ENCODE data around the gene ANOS1. TPM values are rescaled to one million over a fixed set of nuclear protein-coding genes. Genes with fewer than 3 reads are reported as not detected.

Gene ANOS1
- total and polyA plus RNA-seq, 2 donors (not counting 3 experiments of a cell fraction or from before 2014, with no cell fraction given) = 0.55 to 0.87 TPM

GRCh38 chrX:8714164-8714563 is 17.8 kb downstream of the ANOS1 start:
- DNase-seq (ENCODE audit: low read depth, low spot score) (no peak), FAIRE-seq (no peak)
- BruUV-seq (replicated peaks) = no TSS peak
- Histone ChIP-seq H3K4me2 (ENCODE audit: insufficient read depth, low read length) (no peak overlapping the region), H3K9ac (replicated peaks; ENCODE audit: extremely low read depth, insufficient read depth, low read length) (no peak overlapping the region), H3K9me3 (replicated peaks; ENCODE audit: control insufficient read depth, insufficient read depth, low read length) (no peaks in the 10 kb centered on the region), H3K27ac (ENCODE audit: insufficient read depth, low read depth, low read length) (no peak overlapping the region), H3K4me3 (replicated peaks in 1 of 3; ENCODE audit: insufficient read depth in 1 of 3, low read depth in 1 of 3, low read length in 3 of 3) (no peak overlapping the region), H3K9me1 (replicated peaks; ENCODE audit: control insufficient read depth, extremely low read depth, insufficient read depth, low read length) (no peaks in the 10 kb centered on the region), H2AFZ (ENCODE audit: low read depth, low read length) (no peak overlapping the region), H3K36me3 (ENCODE audit: control insufficient read depth in 2 of 2, extremely low read depth in 1 of 2, insufficient read depth in 2 of 2, low read length in 2 of 2) (no peaks in the 10 kb centered on the region), H4K20me1 (replicated peaks; ENCODE audit: control insufficient read depth, extremely low read depth, insufficient read depth, low read length) (no peaks in the 10 kb centered on the region), H3K27me3 (ENCODE audit: control insufficient read depth in 2 of 2, insufficient read depth in 2 of 2, low read length in 2 of 2) (no peaks in the 10 kb centered on the region), H3K4me1 (ENCODE audit: control insufficient read depth, extremely low read depth, insufficient read depth, low read length) (no peaks in the 10 kb centered on the region), H3K79me2 (ENCODE audit: control insufficient read depth, insufficient read depth, low read length) (no peaks in the 10 kb centered on the region)
- dilution Hi-C loops (cut with MboI; ENCODE audit: extremely low pct_ligation_motif_present, low sequenced_read_pairs) = no loop called here
- POLR2A ChIA-PET = no interaction called here
- intact Hi-C loops (cut with micrococcal nuclease) = no loop called here
- CTCF ChIA-PET = no interaction called here
- no peak for TF ChIP-seq POLR2AphosphoS5 (IDR thresholded peaks at IDR 0.05; ENCODE audit: insufficient read depth, low read depth, low read length)
- no peak for TF ChIP-seq POLR2A (IDR thresholded peaks at IDR 0.05; ENCODE audit: low read depth, low read length)
- TF ChIP-seq MAX (IDR thresholded peaks at IDR 0.05; ENCODE audit: insufficient read depth, insufficient read length) = no peak
- no peak for TF ChIP-seq MYC (IDR thresholded peaks at IDR 0.05; ENCODE audit: low read depth, low read length)
- TF ChIP-seq JUN (IDR thresholded peaks at IDR 0.05; ENCODE audit: borderline replicate concordance, insufficient read depth, insufficient read length, low read depth) = no peak
- TF ChIP-seq GATA2 (IDR thresholded peaks at IDR 0.05; ENCODE audit: insufficient read depth, insufficient read length, low read depth, low read length) = no peak

- no TSS peak for BruUV-seq (replicated peaks)
- CTCF ChIA-PET = no interaction called here
Measured at GRCh38 chrX:8711401-8711800, 20.5 kb downstream of the ANOS1 start.

More at GRCh38 chrX:8711401-8711800, 20.5 kb downstream of the ANOS1 start:
- FAIRE-seq = no peak
- Histone ChIP-seq H3K4me2 (ENCODE audit: insufficient read depth, low read length) (no peak overlapping the region), H3K4me1 (ENCODE audit: control insufficient read depth, extremely low read depth, insufficient read depth, low read length) (no peaks in the 10 kb centered on the region), H3K27ac (ENCODE audit: insufficient read depth, low read depth, low read length) (no peak overlapping the region), H3K4me3 (replicated peaks in 1 of 3; ENCODE audit: insufficient read depth in 1 of 3, low read depth in 1 of 3, low read length in 3 of 3) (no peak overlapping the region), H3K36me3 (ENCODE audit: control insufficient read depth in 2 of 2, extremely low read depth in 1 of 2, insufficient read depth in 2 of 2, low read length in 2 of 2) (no peaks in the 10 kb centered on the region), H3K9me1 (replicated peaks; ENCODE audit: control insufficient read depth, extremely low read depth, insufficient read depth, low read length) (no peaks in the 10 kb centered on the region), H3K9ac (replicated peaks; ENCODE audit: extremely low read depth, insufficient read depth, low read length) (no peak overlapping the region), H4K20me1 (replicated peaks; ENCODE audit: control insufficient read depth, extremely low read depth, insufficient read depth, low read length) (no peaks in the 10 kb centered on the region), H2AFZ (ENCODE audit: low read depth, low read length) (no peak overlapping the region), H3K9me3 (replicated peaks; ENCODE audit: control insufficient read depth, insufficient read depth, low read length) (no peaks in the 10 kb centered on the region), H3K27me3 (ENCODE audit: control insufficient read depth in 2 of 2, insufficient read depth in 2 of 2, low read length in 2 of 2) (no peaks in the 10 kb centered on the region), H3K79me2 (ENCODE audit: control insufficient read depth, insufficient read depth, low read length) (no peaks in the 10 kb centered on the region)
- no peak for DNase-seq (ENCODE audit: low read depth, low spot score)
- POLR2A ChIA-PET = no interaction called here
- dilution Hi-C loops (cut with MboI; ENCODE audit: extremely low pct_ligation_motif_present, low sequenced_read_pairs) (no loop called here), intact Hi-C loops (cut with micrococcal nuclease) (no loop called here)
- TF ChIP-seq EZH2 (IDR thresholded peaks at IDR 0.05; ENCODE audit: borderline replicate concordance, low read depth, low read length, severe bottlenecking) (no peak), GATA2 (IDR thresholded peaks at IDR 0.05; ENCODE audit: insufficient read depth, insufficient read length, low read depth, low read length) (no peak), POLR2A (IDR thresholded peaks at IDR 0.05; ENCODE audit: low read depth, low read length) (no peak), MYC (IDR thresholded peaks at IDR 0.05; ENCODE audit: low read depth, low read length) (no peak), FOS (IDR thresholded peaks at IDR 0.05; ENCODE audit: borderline replicate concordance, insufficient read depth, low read length) (no peak), POLR2AphosphoS5 (IDR thresholded peaks at IDR 0.05; ENCODE audit: insufficient read depth, low read depth, low read length) (no peak), JUN (IDR thresholded peaks at IDR 0.05; ENCODE audit: borderline replicate concordance, insufficient read depth, insufficient read length, low read depth) (no peak), CTCF (IDR thresholded peaks at IDR 0.05; ENCODE audit: extremely low read depth in 1 of 2, insufficient read depth in 1 of 2, low read depth in 1 of 2, low read length in 2 of 2) (no peak), MAX (IDR thresholded peaks at IDR 0.05; ENCODE audit: insufficient read depth, insufficient read length) (no peak)

Measured in endothelial cell of umbilical vein (primary cell).